Osteoblast (primary cell): Measurements from ENCODE around the gene FEM1A. TPM values are rescaled to one million over a fixed set of nuclear protein-coding genes. Genes with fewer than 3 reads are reported as not detected.
A peak's percentile ranks its signal among the peaks of the same experiment; 100 is the strongest.

ENCODE experiments used
- DNase-seq: peaks from one replicate; pipeline ENCODE4 v3.0.0; 2011; ENCODE audit warnings: low spot score, mixed read lengths; ENCODE audit not compliant: insufficient read length; ENCODE audit errors: missing footprints
- H2AFZ ChIP-seq: 2 replicates; pipeline ENCODE4 v1.6.0; 2011; ENCODE audit warnings: mild to moderate bottlenecking, low read length
- H3K27ac ChIP-seq: 2 replicates; pipeline ENCODE4 v1.5.1; 2011; ENCODE audit warnings: mild to moderate bottlenecking, low read depth, low read length, moderate library complexity
- H3K27me3 ChIP-seq: 2 replicates; pipeline ENCODE4 v1.6.0; 2012; ENCODE audit warnings: mild to moderate bottlenecking, control low read depth, inconsistent platforms, low read length, moderate library complexity; ENCODE audit not compliant: insufficient read depth
- H3K36me3 ChIP-seq: 2 replicates; pipeline ENCODE4 v1.5.1; 2011; ENCODE audit warnings: mild to moderate bottlenecking, low read length, control low read depth, moderate library complexity; ENCODE audit not compliant: insufficient read depth
- H3K4me1 ChIP-seq: 2 replicates; pipeline ENCODE4 v1.5.1; 2011; ENCODE audit warnings: mild to moderate bottlenecking, low read length, control low read depth, moderate library complexity; ENCODE audit not compliant: insufficient read depth
- H3K4me2 ChIP-seq: 2 replicates; pipeline ENCODE4 v1.6.0; 2011; ENCODE audit warnings: mild to moderate bottlenecking, low read length; ENCODE audit not compliant: insufficient read depth
- H3K4me3 ChIP-seq: fragments of 200-600 bp; sonication (generic); 3 replicates; pipeline ENCODE4 v1.5.1; 2012; ENCODE audit warnings: mild to moderate bottlenecking, low read length, inconsistent platforms; ENCODE audit not compliant: insufficient read depth
- H3K79me2 ChIP-seq: 2 replicates; pipeline ENCODE4 v1.6.0; 2012; ENCODE audit warnings: mild to moderate bottlenecking, low read length, control low read depth, inconsistent platforms; ENCODE audit not compliant: insufficient read depth
- H3K9me3 ChIP-seq: 2 replicates; pipeline ENCODE4 v1.5.1; 2011; ENCODE audit warnings: low read depth, low read length, control low read depth
- H4K20me1 ChIP-seq: 2 replicates; pipeline ENCODE4 v1.6.0; 2012; ENCODE audit warnings: mild to moderate bottlenecking, low read length, control low read depth; ENCODE audit not compliant: insufficient read depth
- CTCF ChIP-seq: IDR thresholded peaks from 2 replicates; pipeline ENCODE4 v1.5.1; 2011; ENCODE audit warnings: mild to moderate bottlenecking, low read depth, low read length, moderate library complexity; ENCODE audit errors: extremely low read depth
- total RNA-seq: library from RNA; depleted of rRNA; stranded (reverse); fragments of >200 nt; gene quantifications from 2 replicates; pipeline ENCODE4 v1.2.3, GENCODE V29; 2012

The FEM1A gene
- total RNA-seq, 1 donor: 12.7 TPM

- peak; percentile 99 for DNase-seq
- H4K20me1 ChIP-seq: no peaks in the 10 kb centered on the region
- H3K9me3 ChIP-seq: no peaks in the 10 kb centered on the region
- peaks cover 3% of the 10 kb centered on the region for H3K27me3 ChIP-seq
- H3K79me2 ChIP-seq: no peaks in the 10 kb centered on the region
- peak overlapping the region; percentile 72 for H3K4me2 ChIP-seq
- no peaks in the 10 kb centered on the region for H3K36me3 ChIP-seq
- no peak overlapping the region for H3K27ac ChIP-seq
- H2AFZ ChIP-seq: peak overlapping the region; percentile 47
- peak overlapping the region; percentile 60 for H3K4me3 ChIP-seq
- H3K4me1 ChIP-seq: peaks cover 4% of the 10 kb centered on the region
- TF ChIP-seq CTCF: no peak
Observed at GRCh38 chr19:4759388-4760284, 31.9 kb upstream of the FEM1A start.

DNA sequence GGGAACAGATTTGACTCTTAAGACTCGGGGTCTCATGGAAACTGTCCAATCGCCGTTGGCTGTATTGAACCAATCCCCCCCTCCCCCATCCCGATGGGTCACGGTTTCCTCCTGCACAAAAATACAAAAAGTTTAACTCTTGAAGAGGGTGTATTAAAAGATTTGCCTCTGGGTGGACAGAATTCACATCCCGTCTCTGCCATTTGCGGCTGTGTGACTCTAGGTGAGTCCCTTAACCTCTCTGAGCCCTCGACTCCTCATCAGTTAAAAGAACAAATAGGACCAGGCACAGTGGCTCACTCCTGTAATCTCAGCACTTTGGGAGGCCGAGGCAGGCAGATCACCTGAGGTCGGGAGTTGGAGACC, 31.3 kb upstream of the FEM1A start:
- Histone ChIP-seq H3K27me3 (peaks cover 3% of the 10 kb centered on the region), H3K4me3 (peak overlapping the region; percentile 60), H2AFZ (peak overlapping the region; percentile 47), H3K4me2 (peak overlapping the region; percentile 72), H3K4me1 (peaks cover 4% of the 10 kb centered on the region), H3K79me2 (no peaks in the 10 kb centered on the region), H3K36me3 (no peaks in the 10 kb centered on the region), H4K20me1 (no peaks in the 10 kb centered on the region), H3K9me3 (no peaks in the 10 kb centered on the region), H3K27ac (no peak overlapping the region)
- DNase-seq: no peak
- TF ChIP-seq CTCF: no peak

DNA sequence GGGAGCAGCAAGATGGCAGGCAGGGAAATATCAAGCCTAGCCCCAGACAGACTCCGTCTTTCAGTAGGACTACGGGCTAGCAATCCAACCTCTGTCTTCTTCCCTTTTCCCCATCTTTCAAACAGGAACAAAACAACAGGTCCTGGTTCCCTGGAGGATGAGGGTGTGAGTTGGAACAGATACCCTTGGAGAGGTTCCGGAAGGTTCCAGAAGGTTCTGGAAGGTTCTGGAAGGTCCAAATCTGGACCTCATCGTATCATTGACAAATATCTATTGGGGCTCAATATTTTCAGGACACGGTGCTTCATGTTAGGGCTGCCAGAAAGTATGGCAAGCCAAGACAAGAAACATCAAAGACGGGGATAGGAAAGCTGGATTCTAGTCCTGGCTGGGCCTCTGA, 28.5 kb upstream of the FEM1A start:
- no peak for DNase-seq
- Histone ChIP-seq H4K20me1 (no peaks in the 10 kb centered on the region), H3K27me3 (peaks cover 3% of the 10 kb centered on the region), H3K27ac (no peak overlapping the region), H2AFZ (no peak overlapping the region), H3K4me3 (no peak overlapping the region), H3K4me2 (no peak overlapping the region), H3K79me2 (no peaks in the 10 kb centered on the region), H3K36me3 (no peaks in the 10 kb centered on the region), H3K4me1 (peaks cover 4% of the 10 kb centered on the region), H3K9me3 (no peaks in the 10 kb centered on the region)
- TF ChIP-seq CTCF: no peak

GRCh38 chr19:4764393-4764660, 27.2 kb upstream of the FEM1A start:
- Histone ChIP-seq H3K27me3 (peaks cover 3% of the 10 kb centered on the region), H2AFZ (no peak overlapping the region), H3K4me3 (no peak overlapping the region), H3K36me3 (no peaks in the 10 kb centered on the region), H3K27ac (no peak overlapping the region), H4K20me1 (peaks cover 4% of the 10 kb centered on the region), H3K4me1 (peaks cover 4% of the 10 kb centered on the region), H3K9me3 (no peaks in the 10 kb centered on the region), H3K4me2 (no peak overlapping the region), H3K79me2 (no peaks in the 10 kb centered on the region)
- DNase-seq: no peak
- no peak for TF ChIP-seq CTCF
